CD4-positive, alpha-beta T cell (primary cell): ENCODE data around the gene GBA3. TPM values are rescaled to one million over a fixed set of nuclear protein-coding genes. Genes with fewer than 3 reads are reported as not detected.

ENCODE experiments used
- ATAC-seq: fragments of 200-7000 bp; cut with Tn5 transposase; one replicate; pipeline ENCODE4 v1.10.0; 2022; ENCODE audit warnings: mild to moderate bottlenecking; ENCODE audit not compliant: poor library complexity
- CTCF ChIA-PET: fragments of 350-600 bp; sonication (Branson Sonifier 250); formaldehyde crosslinking; loops from one replicate; lab custom pipeline; 2021; ENCODE audit warnings: antibody characterized with exemption, inconsistent platforms; lab: Charles Lee
- POLR2A ChIA-PET: fragments of 350-600 bp; sonication (Branson Sonifier 250); formaldehyde crosslinking; loops from one replicate; lab custom pipeline; 2021; ENCODE audit warnings: antibody characterized with exemption, inconsistent platforms; lab: Charles Lee
- DNase-seq, 14 experiments: peaks; one replicate each; pipeline ENCODE4 v3.0.0-alpha.2; 2013 to 2020; ENCODE audit warnings: mixed read lengths in 2 of 14
- H3K27ac ChIP-seq, 2 donors: one replicate each; pipeline versions ENCODE4 v1.5.1 to v1.7.0; 2013; ENCODE audit warnings: low read length in 2 of 2, low read depth in 1 of 2, mild to moderate bottlenecking in 1 of 2
- H3K27me3 ChIP-seq, 2 experiments: 1 replicate in 1 of 2; 2 replicates in 1 of 2; pipeline versions ENCODE4 v1.6.1 to v1.7.0; 2013; ENCODE audit warnings: low read length in 2 of 2, control low read depth in 1 of 2, mild to moderate bottlenecking in 1 of 2, moderate library complexity in 1 of 2; ENCODE audit not compliant: insufficient read depth in 2 of 2, control insufficient read depth in 1 of 2
- H3K36me3 ChIP-seq: one replicate; pipeline ENCODE4 v1.6.1; 2013; ENCODE audit warnings: low read length, control low read depth; ENCODE audit not compliant: insufficient read depth
- H3K4me1 ChIP-seq: one replicate; pipeline ENCODE4 v1.6.1; 2013; ENCODE audit warnings: low read length, control low read depth; ENCODE audit not compliant: insufficient read depth
- H3K4me3 ChIP-seq: one replicate; pipeline ENCODE4 v1.5.1; 2013; ENCODE audit warnings: mild to moderate bottlenecking, low read length, moderate library complexity
- H3K9me3 ChIP-seq, 2 experiments: 1 replicate in 1 of 2; 2 replicates in 1 of 2; pipeline versions ENCODE4 v1.6.1 to v1.7.0; 2013; ENCODE audit warnings: low read length in 2 of 2, mild to moderate bottlenecking in 2 of 2, control low read depth in 1 of 2, moderate library complexity in 1 of 2; ENCODE audit not compliant: control insufficient read depth in 1 of 2, insufficient read depth in 1 of 2
- H3K27ac Mint-ChIP-seq: one replicate; pipeline ENCODE4 v1.8.0; 2020; ENCODE audit warnings: mixed read lengths
- H3K27me3 Mint-ChIP-seq: one replicate; pipeline ENCODE4 v1.8.0; 2021; ENCODE audit warnings: mixed read lengths
- H3K36me3 Mint-ChIP-seq: one replicate; pipeline ENCODE4 v1.8.0; 2021; ENCODE audit warnings: low read depth, mixed read lengths
- H3K4me1 Mint-ChIP-seq: one replicate; pipeline ENCODE4 v1.8.0; 2021; ENCODE audit warnings: low read depth, mixed read lengths
- H3K4me3 Mint-ChIP-seq: one replicate; pipeline ENCODE4 v1.8.0; 2020; ENCODE audit warnings: mild to moderate bottlenecking, mixed read lengths
- H3K9me3 Mint-ChIP-seq: one replicate; pipeline ENCODE4 v1.8.0; 2020; ENCODE audit warnings: mixed read lengths
- CTCF ChIP-seq: fragments of 200-600 bp; IDR thresholded peaks from one replicate; pipeline ENCODE4 v1.8.0; 2022; ENCODE audit warnings: antibody characterized with exemption, mild to moderate bottlenecking
- intact Hi-C, 2 experiments: fragments of 100-400 bp; cut with DNase I in 1 of 2; cut with micrococcal nuclease in 1 of 2; formaldehyde crosslinking; loops; one replicate each; pipeline versions ENCODE4 v1.15.1 to v1.9.0; 2023 to 2025; cut with DNase I, micrococcal nuclease
- total RNA-seq, 174 experiments: library from RNA in 2 of 174; stranded (reverse) in 2 of 174; gene quantifications; one replicate each; pipeline ENCODE4 v1.2.3 and lab custom pipeline; 2021 to 2026

GBA3 gene
- total RNA-seq, 2 experiments from 2014 or later: not detected

GRCh38 chr4:22712105-22712504 is 19.4 kb downstream of the GBA3 start:
- ChIA-PET POLR2A (no interaction called here), CTCF (no interaction called here)
- Mint-ChIP-seq H3K27ac (no peak overlapping the region), H3K9me3 (no peaks in the 10 kb centered on the region), H3K4me1 (no peaks in the 10 kb centered on the region), H3K36me3 (no peaks in the 10 kb centered on the region), H3K27me3 (peaks cover 4% of the 10 kb centered on the region), H3K4me3 (no peak overlapping the region)
- intact Hi-C loops: no loop called here
- no peak overlapping the region for H3K4me3 ChIP-seq
- H3K36me3 ChIP-seq: no peaks in the 10 kb centered on the region
- no peaks in the 10 kb centered on the region for H3K9me3 ChIP-seq
- DNase-seq (no peak), ATAC-seq (no peak)
- no peaks in the 10 kb centered on the region for H3K27me3 ChIP-seq
- TF ChIP-seq CTCF: no peak
- H3K27ac ChIP-seq: no peak overlapping the region
- no peaks in the 10 kb centered on the region for H3K4me1 ChIP-seq

DNA sequence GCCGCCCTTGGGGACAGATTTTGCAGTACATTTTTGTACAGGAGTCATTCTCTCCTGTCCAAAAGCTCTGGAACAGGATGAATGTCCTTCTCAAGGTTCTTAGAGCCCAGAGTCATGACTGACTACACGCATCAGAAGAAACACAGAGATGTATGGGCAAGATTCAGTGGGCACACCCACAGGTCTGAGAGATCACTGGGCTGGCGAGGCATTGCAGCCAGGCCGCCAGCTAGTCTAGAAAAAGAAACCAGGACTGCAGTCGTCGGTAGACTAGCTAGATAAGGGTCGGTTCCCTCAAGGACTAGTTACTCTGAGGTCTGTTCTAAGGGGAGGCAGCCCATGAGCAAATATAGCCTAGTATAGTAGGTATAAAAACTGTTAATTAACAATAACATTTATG is 19.8 kb downstream of the GBA3 start:
- Mint-ChIP-seq H3K4me3 (no peak overlapping the region), H3K4me1 (no peaks in the 10 kb centered on the region), H3K27ac (no peak overlapping the region), H3K27me3 (peaks cover 3% of the 10 kb centered on the region), H3K36me3 (no peaks in the 10 kb centered on the region), H3K9me3 (no peaks in the 10 kb centered on the region)
- no peak for TF ChIP-seq CTCF
- no peak for DNase-seq
- ATAC-seq: no peak
- intact Hi-C loops: no loop called here
- Histone ChIP-seq H3K36me3 (no peaks in the 10 kb centered on the region), H3K27ac (no peak overlapping the region), H3K27me3 (no peaks in the 10 kb centered on the region), H3K9me3 (no peaks in the 10 kb centered on the region), H3K4me3 (no peak overlapping the region), H3K4me1 (no peaks in the 10 kb centered on the region)
- ChIA-PET CTCF (no interaction called here), POLR2A (no interaction called here)

DNA sequence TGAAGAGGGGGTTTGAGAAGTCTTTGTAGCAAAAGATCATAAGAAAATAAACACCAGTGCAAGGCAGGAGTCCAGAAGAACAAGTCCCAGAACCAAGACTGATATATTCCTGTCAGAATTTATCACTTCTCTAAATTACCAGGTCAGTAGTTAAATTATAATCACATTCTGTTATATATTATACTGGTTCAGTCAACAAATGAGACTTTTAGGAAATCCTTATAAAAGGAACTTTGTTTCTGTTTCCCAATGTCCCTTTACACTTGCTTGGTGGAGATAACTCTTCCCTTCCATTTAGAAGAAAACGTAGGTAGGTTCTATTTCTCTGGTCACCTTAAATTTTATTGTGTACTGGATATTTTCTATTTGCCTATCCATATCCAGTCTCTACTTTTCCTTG is 21.1 kb downstream of the GBA3 start:
- H3K4me3 ChIP-seq: no peak overlapping the region
- no peaks in the 10 kb centered on the region for H3K36me3 Mint-ChIP-seq
- H3K9me3 ChIP-seq: no peaks in the 10 kb centered on the region
- no peaks in the 10 kb centered on the region for H3K27me3 Mint-ChIP-seq
- no peak for ATAC-seq
- H3K27ac Mint-ChIP-seq: no peak overlapping the region
- no peaks in the 10 kb centered on the region for H3K9me3 Mint-ChIP-seq
- no peak for TF ChIP-seq CTCF
- DNase-seq: no peak
- H3K4me3 Mint-ChIP-seq: no peak overlapping the region
- no peaks in the 10 kb centered on the region for H3K4me1 Mint-ChIP-seq
- no peaks in the 10 kb centered on the region for H3K27me3 ChIP-seq
- H3K36me3 ChIP-seq: no peaks in the 10 kb centered on the region
- no peak overlapping the region for H3K27ac ChIP-seq
- CTCF ChIA-PET: no interaction called here
- intact Hi-C loops: no loop called here
- no peaks in the 10 kb centered on the region for H3K4me1 ChIP-seq
- POLR2A ChIA-PET: no interaction called here
